NCI-H345 (cell line): Measurements from ENCODE around the gene RFLNA.
"Not testable (repeated sequence)": the region's sequence is repeated elsewhere in the genome, so short reads cannot be mapped to it uniquely, and the experiment has no call there.

ENCODE experiments used
- DNase-seq: peaks from one replicate; lab custom pipeline; 2025; lab: John Stamatoyannopoulos, UW

RFLNA gene

GRCh38 chr12:124319368-124320050 is 24.6 kb downstream of the RFLNA start:
- DNase-seq = no peak

GRCh38 chr12:124321040-124321481 is 26.2 kb downstream of the RFLNA start:
- DNase-seq = peak; percentile 47

GRCh38 chr12:124321556-124322270 is 26.8 kb downstream of the RFLNA start:
- no peak for DNase-seq

- DNase-seq = no peak
Observed at GRCh38 chr12:124322271-124322998, 27.5 kb downstream of the RFLNA start.

GRCh38 chr12:124322999-124323328 is 28.1 kb downstream of the RFLNA start:
- DNase-seq = not testable (repeated sequence)

DNA sequence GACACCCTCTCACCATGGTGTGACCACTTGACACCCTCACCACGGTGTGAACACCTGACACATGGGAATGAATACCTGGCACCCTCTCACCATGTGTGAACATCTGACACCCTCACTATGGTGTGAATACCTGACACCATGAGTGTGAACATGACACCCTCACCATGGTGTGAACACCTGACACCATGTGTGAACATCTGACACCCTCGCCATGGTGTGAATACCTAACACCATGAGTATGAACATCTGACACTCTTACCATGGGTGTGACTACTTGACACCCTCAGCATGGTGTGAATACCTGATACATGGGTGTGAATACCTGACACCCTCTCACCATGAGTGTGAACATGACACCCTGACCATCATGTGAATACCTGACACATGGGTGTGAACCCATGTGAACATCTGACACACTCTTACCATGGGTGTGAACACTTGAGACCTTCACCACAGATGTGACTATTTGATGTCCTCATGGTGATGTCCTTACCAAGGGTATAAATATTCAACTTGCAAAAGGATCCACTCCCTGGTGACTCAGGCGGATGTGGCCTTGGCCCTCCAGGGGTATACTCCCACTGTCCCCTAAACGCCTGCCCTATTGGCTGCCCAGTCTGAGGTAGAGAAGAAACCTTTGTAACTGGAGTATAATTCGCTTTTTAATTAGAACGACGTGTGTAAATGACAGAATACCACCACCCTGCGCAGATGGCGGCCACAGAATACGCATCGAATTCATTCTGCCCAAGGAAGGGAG is 29.1 kb downstream of the RFLNA start:
- DNase-seq = no peak

- no peak for DNase-seq
Observed at GRCh38 chr12:124324803-124325705, 30.2 kb downstream of the RFLNA start.

DNA sequence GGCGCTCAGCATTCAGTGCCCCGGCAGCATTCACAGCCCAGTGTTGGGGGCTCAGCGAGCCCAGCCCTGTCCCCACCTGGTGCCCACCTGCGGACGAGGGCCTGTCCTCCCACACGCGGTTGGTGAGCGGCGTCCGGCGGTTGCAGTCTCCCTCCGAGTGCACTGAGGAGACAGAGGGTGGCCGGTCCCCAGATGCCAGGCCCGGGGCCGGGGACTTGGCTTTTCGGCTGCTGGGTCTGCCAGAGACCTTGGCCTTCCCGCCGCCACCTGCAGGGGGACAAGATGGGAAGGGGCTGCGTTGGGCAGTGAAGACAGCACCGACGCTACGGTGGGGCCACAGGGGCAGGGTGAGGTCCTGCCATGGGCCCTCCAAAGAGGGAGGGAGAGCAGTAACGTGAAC is 31.2 kb downstream of the RFLNA start:
- no peak for DNase-seq

DNA sequence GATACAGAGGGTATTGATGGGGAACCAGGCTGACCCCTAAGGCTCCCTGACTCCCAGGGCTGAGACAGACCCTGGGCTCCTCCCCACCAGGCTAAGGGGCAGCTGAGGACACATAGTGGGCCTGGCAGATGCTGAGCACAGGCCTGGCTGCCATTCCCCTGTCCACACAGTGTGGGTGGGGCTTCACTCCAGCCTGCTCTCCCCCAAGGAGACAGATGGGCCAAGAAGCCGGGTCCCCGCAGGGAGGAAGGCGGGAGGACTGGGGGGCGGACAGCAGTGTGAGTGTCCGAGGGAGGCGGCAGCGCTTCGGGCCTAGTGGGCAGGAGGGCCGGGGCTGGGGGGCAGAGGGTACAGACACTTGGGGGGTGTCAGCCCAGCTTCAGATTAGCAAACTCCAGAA is 32.0 kb downstream of the RFLNA start:
- no peak for DNase-seq

- DNase-seq = no peak
Observed at GRCh38 chr12:124327362-124328043, 32.6 kb downstream of the RFLNA start.

- no peak for DNase-seq
Observed at GRCh38 chr12:124328116-124328515, 33.2 kb downstream of the RFLNA start.

GRCh38 chr12:124328636-124329035 is 33.7 kb downstream of the RFLNA start:
- no peak for DNase-seq

- no peak for DNase-seq
Observed at GRCh38 chr12:124332058-124332672, 37.3 kb downstream of the RFLNA start.

DNA sequence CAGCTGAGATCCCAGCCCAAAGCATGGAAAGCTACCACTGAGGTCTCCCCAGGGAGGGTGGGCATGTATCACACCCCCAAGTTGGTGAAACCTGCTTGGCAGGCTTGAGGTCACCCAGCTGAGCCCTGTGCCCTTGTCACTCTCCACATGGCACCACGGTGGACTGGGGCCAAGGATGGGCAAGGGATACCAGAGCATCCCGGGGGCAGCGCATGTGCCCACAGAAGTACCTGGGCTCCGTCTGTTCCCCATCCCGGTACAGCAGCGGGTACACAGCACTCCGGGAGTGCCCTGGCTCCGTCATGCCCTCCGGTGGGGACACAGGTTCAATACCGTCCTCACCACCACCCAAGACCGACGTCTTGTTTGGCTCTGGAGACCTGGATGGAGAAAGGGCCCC is 38.0 kb downstream of the RFLNA start:
- DNase-seq = no peak

GRCh38 chr12:124333724-124334123 is 38.8 kb downstream of the RFLNA start:
- DNase-seq = no peak

DNA sequence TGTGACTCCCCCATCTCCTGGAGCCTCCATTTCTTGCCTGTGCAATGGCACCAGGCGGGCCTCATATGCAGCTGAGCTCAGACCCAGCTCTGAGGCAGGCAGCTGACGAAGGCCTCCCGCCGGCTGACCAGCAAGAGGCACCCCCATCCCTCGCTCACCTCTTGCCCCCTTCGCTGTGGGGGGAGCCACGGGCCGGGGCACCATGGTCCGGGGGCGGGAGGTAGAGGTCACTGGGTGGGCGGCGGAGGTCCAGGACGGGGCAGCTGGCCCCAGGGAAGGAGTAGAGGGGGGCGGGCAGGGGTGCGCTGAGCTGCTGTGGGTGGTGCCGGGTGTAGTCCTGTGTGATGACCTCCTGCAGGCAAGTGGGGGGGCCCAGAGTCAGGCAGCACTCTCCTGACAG is 39.4 kb downstream of the RFLNA start:
- no peak for DNase-seq

DNA sequence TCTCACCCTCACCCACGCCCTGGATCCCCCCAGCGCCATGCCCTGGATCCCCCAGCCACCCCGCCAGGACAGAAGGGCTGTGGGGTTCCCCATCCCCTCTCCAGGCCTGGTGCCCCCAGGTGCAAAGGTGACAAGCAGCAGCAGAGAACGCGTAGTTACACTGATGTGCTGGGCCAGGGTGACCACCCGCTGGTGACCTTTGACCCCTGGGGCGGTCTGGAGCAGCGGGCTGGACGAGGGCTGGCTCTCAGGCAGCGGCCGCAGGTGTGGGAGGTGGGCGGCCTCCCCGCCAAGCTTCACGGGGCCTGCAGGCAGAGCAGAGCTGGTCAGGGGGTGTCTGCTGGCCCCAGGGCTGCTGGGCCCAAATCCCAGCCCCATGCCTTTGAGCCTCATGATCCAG is 40.1 kb downstream of the RFLNA start:
- no peak for DNase-seq

- DNase-seq = no peak
Observed at GRCh38 chr12:124335426-124336183, 40.7 kb downstream of the RFLNA start.

GRCh38 chr12:124336184-124336437 is 41.2 kb downstream of the RFLNA start:
- DNase-seq = no peak
